ENCODE measurements around the gene DDO.

GRCh38 chr6:110351546-110351945, 63.8 kb downstream of the DDO start:
- no peak for TF ChIP-seq CTCF (conservative IDR thresholded peaks at IDR 0.05; ENCODE audit: low read depth, low read length)
- no peak for TF ChIP-seq EZH2 (IDR thresholded peaks at IDR 0.05; ENCODE audit: borderline replicate concordance, low read depth, low read length, poor library complexity, severe bottlenecking)
